HG03469 (cell line): ENCODE measurements around the gene PPP1R11.
"Not testable (repeated sequence)": the region's sequence is repeated elsewhere in the genome, so short reads cannot be mapped to it uniquely, and the experiment has no call there.

Experiments
- ATAC-seq: cut with Tn5 transposase; IDR thresholded peaks from one replicate; pipeline ENCODE4 v1.9.1; 2021; ENCODE audit warnings: mild to moderate bottlenecking, moderate library complexity, moderate number of reproducible peaks; ENCODE audit not compliant: unreplicated experiment

The PPP1R11 gene, protein sequence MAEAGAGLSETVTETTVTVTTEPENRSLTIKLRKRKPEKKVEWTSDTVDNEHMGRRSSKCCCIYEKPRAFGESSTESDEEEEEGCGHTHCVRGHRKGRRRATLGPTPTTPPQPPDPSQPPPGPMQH

DNA sequence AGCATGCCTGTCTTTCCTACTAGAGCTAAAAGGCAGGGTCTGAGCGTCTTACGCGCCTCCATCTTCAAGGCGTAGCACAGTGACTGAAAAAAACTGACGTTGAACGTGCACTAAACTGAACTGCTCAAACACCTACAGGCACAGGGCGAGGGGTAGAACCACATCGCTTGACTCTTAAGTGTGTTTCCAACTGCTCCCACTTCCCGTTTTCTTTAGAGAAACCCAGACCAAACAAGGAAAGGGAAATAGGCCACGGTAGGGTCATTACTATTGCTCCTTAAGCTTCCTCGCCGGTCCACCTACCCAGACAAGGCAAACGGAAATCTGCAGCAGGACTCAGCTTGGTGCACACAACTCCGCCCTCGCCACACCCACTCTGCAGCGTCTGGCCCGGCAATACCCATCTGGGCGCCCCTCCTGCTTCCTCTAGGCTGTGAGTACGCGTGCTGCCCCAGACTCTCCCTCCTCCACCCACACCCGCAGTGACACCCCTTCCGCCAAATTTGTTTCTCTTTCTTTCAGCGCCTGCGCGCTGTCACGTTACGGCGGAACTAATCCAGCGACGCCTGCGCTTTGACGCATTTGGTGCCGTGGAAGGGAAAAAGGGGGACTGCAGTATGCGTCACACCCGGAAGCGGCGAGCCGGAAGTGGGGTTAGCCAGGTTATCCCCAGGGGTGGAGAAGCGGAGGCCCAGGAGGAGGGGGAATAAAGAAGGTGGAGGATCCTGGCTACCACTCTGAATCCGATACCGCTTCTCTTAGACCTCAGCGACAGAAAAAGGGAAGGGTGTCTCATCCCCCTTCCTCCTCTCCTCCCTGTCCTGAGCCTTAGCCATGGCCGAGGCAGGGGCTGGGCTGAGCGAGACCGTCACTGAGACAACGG is at the start of gene PPP1R11:
TSS of gene PPP1R11 (plus strand) at position 622 of the 883 bp plus-strand sequence. CDS start at position 835, 213 bp downstream.
- peak; percentile 67 for ATAC-seq

DNA sequence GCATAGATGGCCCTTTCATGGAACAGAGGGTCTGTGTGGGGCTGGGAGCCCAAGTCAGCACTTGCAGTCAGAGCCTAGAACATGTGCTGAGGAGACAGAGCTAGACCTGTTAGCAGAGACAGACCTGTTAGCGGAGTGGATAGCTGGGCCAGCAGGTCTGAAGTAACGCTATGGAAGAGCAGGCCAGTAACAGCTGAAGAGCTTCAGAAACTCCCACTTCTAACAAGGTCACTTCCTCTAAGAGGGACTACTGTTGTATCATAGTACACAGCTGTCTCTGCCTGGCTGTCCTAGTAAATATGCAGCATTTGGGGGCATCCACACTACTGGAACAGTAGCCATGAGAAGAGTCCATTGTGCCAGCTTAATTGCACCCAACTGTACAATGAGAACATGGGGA is 47.2 kb upstream of the PPP1R11 start:
- ATAC-seq: no peak

DNA sequence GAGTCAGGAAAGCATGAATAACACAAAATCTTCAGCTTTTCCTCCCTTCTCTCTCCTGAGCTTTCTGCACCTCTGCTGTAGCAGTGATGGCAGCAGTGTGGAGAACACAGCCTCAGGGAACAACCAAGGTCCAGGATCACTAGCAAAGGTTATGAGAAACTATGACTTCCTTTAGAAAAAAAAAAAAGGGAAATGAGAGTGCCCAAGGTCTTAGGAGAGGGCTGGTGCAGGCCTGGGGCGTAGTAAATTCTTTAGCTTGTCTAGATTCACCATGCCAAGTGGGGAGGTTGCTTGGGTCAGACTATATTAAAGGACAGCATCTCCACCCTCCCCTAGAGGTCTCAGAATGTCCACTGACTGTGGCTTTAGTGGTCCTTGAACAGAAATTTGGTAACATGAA is 46.4 kb upstream of the PPP1R11 start:
- no peak for ATAC-seq

DNA sequence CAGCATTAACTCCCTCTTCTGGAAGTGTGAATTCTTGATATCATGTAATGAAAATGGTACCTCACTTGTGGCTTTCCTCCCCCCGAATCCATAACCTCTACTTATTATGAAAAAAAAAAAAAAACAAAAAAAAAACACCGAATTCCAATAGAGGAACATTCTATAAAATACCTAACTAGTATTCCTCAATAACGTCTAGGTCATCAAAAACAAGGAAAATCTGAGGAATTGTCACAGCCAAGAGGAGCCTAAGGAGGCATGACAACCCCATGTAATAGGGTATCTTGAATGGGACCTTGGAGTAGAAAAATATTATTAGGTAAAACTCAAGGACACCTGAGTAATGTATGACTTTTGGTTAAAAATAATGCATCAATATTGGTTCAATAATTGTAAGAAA is 44.8 kb upstream of the PPP1R11 start:
- no peak for ATAC-seq

DNA sequence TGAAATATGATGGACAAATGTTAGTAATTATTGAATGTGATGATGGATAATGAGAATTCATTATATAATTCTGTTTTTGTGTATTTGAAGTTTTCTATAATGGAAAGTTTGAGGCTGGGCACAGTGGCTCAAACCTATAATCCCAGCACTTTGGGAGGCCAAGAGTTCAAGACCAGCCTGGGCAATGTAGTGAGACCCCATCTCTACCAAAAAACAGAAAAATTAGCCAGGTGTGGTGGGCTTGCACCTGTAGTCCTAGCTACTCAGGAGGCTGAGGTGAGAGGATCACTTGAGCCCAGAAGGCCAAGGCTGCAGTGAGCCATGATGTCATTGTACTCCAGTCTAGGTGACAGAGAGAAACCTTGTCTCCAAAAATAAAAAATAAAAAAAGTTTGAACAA is 44.3 kb upstream of the PPP1R11 start:
- ATAC-seq: not testable (repeated sequence)

DNA sequence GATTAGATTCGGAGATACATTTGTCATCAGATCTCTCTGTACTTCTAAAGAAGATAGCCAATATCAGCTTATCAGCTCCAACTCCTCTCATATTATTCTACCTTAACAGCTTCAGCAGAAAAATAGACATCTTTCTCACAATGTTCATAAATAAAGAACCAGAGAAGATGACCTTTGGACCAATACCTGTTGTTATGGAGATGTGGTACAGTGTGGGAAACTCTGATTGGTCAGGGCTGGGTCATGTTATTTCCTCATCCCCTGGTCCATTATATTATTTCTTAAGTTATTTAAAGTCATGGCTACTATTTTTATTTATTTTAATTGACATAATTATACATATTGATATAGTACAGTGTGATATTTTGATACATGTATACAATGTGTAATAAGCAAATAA is 41.8 kb upstream of the PPP1R11 start:
- ATAC-seq: no peak

DNA sequence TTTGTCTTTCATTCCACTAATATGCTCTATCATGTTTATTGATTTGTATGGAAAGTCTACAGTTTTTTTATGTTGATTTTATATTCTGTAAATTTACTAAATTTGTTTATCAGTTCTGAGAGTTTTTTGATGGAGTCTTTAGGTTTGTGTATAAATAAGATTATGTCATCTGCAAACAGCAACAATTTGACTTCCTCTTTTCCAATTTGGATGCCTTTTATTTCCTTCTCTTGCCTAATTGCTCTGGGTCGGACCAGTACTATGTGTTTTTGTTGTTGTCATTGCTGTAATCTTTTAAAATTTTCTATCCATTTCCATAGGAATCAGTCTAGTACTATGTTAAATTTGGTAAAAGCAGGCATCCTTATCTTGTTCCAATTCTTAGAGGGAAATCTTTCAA is 37.4 kb upstream of the PPP1R11 start:
- no peak for ATAC-seq

DNA sequence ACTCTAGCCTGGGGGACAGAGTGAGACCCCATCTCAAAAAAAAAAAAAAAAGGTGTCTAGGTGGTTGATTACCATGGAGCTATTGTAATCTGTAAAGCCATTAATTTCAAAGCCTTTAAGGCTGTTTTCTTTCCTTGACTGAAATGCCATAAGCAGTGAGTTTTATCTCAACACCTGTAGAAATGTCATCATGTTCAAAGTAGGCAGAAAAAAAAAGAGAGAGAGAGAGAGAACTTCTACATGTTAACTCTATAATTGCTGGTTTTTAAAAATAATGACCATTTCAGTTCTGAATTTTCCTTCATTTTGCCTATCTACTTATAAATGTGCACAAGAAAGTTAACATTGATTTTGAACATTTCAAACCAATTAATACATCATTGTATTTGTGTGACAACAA is 35.6 kb upstream of the PPP1R11 start:
- no peak for ATAC-seq

DNA sequence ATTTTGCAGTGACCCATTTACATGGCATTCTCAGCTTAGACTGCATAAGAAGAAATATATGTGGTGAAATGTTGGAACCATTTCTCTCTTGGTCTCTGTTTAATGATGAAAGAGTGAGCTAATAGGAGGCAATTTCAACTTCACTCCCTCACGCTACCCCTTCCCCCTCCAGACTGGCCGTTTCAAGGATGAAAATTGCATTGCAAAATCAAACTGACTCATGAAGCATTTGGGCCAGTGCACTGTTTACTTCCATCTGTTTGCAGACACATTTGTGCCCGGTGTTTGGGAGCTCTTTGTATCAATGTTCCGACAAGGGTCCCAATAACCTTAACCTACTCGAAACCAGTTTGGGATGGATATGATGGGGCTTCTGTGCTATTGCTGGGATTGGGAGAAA is 33.6 kb upstream of the PPP1R11 start:
- ATAC-seq: not testable (repeated sequence)

DNA sequence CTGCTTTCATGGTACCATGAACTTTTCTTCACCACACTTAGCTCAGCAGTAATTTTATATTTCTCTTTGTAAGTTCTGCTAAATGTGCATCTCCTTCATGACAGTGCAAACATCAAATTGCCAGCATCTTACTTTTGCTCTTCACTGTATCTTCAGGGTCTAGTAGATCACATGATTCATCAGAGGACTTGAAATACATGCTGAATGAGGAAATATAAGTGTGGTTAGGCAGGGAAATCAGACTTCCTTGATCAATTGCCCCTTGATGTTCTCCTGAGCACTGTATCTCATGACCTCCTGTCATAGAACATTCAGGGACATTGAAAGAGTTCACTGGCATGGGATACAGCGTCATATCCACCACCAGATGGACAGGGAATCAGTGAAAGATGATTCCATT is 31.2 kb upstream of the PPP1R11 start:
- ATAC-seq: no peak

DNA sequence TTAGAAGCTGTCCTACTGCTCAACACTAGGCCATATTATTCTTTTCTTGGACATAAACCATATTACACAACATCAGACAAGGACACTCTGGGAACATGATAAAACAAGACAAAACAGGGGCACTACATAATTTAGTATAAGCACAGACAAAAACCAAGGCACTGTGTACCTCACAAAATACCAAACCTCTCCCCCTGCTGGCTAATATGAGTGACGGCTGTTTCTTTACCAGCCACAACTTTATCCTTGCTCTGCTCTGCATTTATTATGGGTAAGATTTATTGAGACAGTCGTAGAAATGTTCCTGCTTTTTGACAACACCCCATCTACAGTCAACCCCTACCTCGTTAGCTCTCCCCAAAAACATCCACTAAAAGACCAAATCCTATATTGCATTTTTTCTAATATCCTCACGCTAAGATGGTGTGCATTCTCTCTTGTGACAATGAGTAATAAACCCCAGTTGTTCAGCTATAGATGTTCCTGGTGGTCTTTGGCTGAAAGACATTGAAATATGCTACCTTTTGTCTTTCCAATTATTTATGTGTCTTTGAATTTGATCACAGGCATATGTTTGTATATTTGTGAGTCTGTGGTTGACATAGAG is 29.7 kb upstream of the PPP1R11 start:
- no peak for ATAC-seq

DNA sequence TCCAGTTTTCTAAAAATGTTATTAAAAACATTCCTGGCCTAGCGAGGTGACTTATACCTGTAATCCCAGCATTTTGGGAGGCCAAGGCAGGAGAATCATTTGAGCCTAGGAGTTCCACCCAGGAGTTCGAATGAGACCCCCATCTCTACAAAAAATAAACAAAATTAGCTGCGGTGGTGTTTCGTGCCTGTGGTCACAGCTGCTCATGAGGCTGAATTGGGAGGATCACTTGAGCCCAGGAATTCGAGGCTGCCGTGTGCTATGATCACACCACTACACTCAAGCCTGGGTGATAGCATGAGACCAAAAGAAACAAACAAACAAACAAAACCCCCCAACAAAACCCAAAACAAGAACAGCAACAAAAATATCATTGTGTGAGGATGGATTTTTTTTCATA is 25.8 kb upstream of the PPP1R11 start:
- ATAC-seq: no peak

DNA sequence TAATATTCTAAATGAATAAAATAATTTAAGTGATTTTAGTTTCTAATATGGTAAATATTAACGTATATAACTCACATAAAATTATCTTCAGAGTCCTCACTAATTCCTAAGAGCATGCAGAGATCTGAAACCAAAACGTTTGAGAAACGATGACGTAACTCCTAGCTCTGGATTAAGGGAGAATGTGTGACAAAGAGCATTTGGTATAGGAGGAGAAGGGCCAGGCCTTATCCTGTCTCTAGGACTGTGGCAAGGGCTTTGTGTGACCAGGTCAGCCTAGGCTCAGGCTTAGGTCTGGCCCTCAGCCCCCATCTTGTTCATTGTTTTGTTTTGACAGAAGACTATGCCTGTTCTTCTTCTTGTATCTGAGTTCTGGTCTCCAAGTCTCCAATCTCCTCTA is 25.2 kb upstream of the PPP1R11 start:
- no peak for ATAC-seq

DNA sequence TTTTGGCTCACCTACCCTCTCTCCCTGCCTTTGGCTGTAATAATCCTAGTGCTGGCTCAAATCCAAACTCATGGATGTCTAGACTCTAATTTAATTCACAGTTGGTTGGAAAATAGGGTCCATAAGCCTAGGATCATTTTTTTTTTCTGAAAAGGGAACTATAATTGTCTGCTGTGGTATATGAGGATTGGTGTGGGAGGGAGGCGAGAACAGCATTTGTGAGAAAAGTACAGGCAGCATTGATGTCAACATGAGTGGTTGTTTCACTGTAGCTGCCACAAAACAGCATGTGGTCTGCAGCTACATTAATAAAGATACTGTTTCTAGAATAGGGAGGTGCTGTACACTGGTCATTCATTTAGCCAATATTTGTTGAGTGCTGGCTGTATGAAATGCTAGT is 24.5 kb upstream of the PPP1R11 start:
- ATAC-seq: no peak

DNA sequence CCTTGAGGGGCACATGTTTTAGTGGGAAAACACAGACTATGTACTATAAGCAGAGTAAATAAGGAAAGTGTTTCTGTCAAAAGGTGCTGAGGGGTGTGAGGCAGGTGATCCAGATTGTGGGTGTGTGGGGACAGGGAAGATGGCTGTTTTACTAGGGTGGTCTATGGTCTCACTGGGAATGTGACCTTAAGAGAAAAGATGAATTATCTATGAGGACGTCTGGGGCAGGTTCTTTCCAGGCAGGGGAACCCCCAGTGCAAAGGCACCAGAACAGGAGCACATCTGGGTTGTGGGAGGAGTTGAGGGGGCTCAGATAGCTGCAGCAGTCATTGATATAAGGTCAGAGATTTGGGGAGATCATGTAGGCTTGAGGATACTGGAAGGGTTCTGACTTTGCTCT is 24.1 kb upstream of the PPP1R11 start:
- no peak for ATAC-seq

DNA sequence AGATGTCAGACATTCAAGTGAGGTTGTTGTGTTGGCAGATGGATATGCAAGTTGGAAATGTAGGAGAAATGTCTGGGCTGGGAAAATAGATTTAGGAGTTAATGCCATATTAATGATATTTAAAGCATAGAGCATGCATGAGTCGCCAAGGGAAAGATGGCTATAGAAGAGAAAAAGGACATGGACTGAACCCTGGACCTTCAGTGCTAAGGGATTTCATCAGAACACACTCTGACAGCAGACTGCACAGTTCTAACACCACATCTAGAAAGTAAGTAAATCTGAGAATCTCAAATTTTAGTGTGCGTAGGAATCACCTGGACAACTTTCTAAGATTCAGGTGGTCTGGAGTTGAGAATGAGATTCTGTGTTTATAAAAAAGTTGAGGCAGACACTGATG is 23.3 kb upstream of the PPP1R11 start:
- no peak for ATAC-seq

DNA sequence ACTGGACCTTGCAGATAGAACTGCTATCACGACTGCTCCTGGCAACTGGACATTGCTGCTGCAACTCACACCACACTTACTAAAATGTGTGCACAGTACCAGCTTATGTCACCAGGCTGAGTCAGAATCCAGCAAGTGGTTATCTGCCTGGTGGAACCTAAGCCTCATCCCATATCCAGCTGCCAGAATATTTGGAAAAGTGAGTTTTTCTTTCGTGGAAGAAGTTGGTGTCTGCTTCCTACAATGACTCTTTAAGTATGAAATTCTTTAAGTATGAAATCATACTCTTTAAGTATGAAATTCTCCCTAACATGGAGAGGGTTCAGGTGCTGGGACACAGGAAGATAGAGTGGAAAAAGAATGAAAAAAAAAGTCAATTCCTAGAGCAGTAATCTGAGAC is 22.4 kb upstream of the PPP1R11 start:
- no peak for ATAC-seq

DNA sequence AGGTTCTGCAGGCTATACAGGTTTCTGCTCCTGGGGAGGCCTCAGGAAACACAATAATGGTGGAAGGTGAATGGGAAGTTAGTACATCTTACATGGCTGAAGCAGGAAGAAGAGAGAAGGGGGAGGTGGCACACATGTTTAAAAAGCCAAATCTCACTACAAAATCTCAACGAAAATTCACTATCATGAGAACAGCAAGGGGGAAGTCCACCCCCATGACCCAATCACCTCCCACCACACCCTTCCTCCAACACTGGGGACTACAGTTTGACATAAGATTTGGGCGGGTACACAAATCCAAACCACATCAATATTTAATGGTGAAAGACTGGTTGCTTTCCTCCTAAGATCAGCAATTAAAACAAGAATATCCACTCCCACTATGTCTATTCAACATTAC is 19.8 kb upstream of the PPP1R11 start:
- ATAC-seq: no peak

DNA sequence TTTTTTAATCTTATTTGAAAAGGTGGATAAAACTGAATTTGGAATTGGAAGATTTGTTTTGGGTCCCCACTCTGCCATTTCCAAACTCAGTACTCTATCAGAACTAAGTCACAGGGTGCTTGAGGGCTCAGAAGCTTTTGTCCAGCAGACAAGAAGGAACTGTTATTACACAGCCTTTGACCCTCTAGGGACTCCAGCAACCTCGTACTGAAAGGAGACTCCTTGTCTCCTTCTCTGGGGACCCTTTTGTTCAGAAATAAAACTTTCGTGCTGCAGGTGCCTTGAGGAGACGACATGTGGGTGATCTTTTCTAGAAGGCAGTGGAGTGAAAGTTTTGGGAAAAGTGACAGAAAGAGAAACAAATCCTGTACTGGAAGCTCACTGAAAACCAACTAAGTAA is 13.3 kb upstream of the PPP1R11 start:
- ATAC-seq: no peak

DNA sequence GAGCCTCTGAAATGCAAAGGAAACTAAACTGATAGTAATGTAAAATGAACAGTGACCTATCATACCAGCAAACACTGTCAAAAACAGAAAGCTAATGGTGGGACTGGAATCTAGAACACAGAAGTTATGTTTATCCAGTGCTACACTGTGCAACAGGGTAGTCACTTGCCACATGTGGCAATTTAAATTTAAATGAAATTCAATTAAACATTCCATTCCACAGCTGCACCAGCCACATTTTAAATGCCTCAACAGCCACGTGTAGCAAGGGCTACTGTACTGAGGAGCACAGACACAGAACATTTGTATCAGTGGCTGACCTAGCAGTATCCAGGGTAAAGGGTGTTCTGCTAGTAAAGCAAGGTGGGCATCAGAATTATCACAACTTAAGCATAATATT is 11.5 kb upstream of the PPP1R11 start:
- no peak for ATAC-seq

DNA sequence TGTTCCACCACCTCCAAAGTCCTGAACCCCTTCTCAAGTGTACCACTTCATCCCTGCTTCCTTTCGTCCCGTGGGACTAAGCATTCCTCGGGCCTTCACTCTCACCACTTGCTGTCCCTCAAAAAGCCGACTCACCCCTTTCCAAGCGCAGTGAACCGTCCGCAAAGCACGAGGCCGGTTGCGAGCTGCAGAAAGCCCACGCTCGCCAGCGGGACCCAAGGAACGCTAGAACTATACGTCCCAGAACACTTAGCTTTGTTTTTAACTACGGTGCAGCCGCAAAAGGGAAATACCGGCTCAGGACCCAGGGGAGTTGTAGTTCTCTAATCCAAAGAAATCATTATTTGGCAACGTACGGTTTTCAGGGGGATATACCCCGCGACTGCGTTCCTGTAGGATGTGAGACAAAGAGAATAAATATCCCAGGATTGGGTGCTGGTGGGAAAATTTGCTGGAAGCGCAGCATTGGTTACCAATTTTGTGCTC is 6.3 kb upstream of the PPP1R11 start:
- no peak for ATAC-seq
